OCI-LY3 (cell line): ENCODE measurements around the gene PREB.

ENCODE experiments used
- H2AFZ ChIP-seq: fragments of 200-600, 300-600 bp; shearing (Covaris generic); 2 replicates; pipeline ENCODE4 v1.6.0; 2014; ENCODE audit warnings: antibody characterized with exemption, low read depth, low read length
- H3K27ac ChIP-seq: fragments of 200-600, 300-600 bp; sonication (generic); 2 replicates; pipeline ENCODE4 v1.5.1; 2014; ENCODE audit warnings: mild to moderate bottlenecking, low read length, moderate library complexity, mixed read lengths
- H3K27me3 ChIP-seq: fragments of 200-600, 300-600 bp; sonication (generic); 2 replicates; pipeline ENCODE4 v1.6.1; 2014; ENCODE audit warnings: low read depth, low read length, mixed read lengths
- H3K36me3 ChIP-seq: fragments of 200-600, 300-600 bp; sonication (generic); replicated peaks from 2 replicates; pipeline ENCODE3; 2014; ENCODE audit warnings: low read depth, low read length, mixed read lengths
- H3K4me1 ChIP-seq: fragments of 300-600, 200-600 bp; sonication (generic); 2 replicates; pipeline ENCODE4 v1.6.1; 2014; ENCODE audit warnings: low read length, mixed read lengths
- H3K4me2 ChIP-seq: fragments of 200-600, 300-600 bp; sonication (generic); 2 replicates; pipeline ENCODE4 v1.6.1; 2014; ENCODE audit warnings: low read length, mixed read lengths
- H3K4me3 ChIP-seq: fragments of 300-600, 200-600 bp; sonication (generic); 2 replicates; pipeline ENCODE4 v1.5.1; 2014; ENCODE audit warnings: antibody characterized with exemption, mild to moderate bottlenecking, low read length, moderate library complexity
- H3K79me2 ChIP-seq: fragments of 300-600, 200-600 bp; shearing (Covaris generic); 2 replicates; pipeline ENCODE4 v1.6.1; 2014; ENCODE audit warnings: mild to moderate bottlenecking, low read length, mixed read lengths
- H3K9ac ChIP-seq: fragments of 300-600, 200-600 bp; shearing (Covaris generic); 2 replicates; pipeline ENCODE4 v1.6.0; 2014; ENCODE audit warnings: mild to moderate bottlenecking, low read length, moderate library complexity
- H3K9me3 ChIP-seq: fragments of 200-600, 300-600 bp; shearing (Covaris generic); 2 replicates; pipeline ENCODE4 v1.6.1; 2014; ENCODE audit warnings: low read length, mixed read lengths; ENCODE audit not compliant: insufficient read depth
- H4K20me1 ChIP-seq: fragments of 200-600, 300-600 bp; sonication (generic); 2 replicates; pipeline ENCODE4 v1.6.1; 2016; ENCODE audit warnings: low read length, mixed read lengths; ENCODE audit not compliant: insufficient read depth
- EZH2phosphoT487 ChIP-seq: fragments of 200-600 bp; shearing (Covaris generic); IDR thresholded peaks from 2 replicates; pipeline ENCODE4 v1.6.1; 2018; ENCODE audit warnings: antibody characterized with exemption, mixed run types, low read depth
- TF ChIP-seq, protein P1 (sequence below): fragments of 200-600, 300-600 bp; sonication (generic); IDR thresholded peaks from 2 replicates; pipeline ENCODE4 v1.5.1; 2014; ENCODE audit warnings: antibody characterized with exemption, low read length, low read depth

The PREB gene, protein sequence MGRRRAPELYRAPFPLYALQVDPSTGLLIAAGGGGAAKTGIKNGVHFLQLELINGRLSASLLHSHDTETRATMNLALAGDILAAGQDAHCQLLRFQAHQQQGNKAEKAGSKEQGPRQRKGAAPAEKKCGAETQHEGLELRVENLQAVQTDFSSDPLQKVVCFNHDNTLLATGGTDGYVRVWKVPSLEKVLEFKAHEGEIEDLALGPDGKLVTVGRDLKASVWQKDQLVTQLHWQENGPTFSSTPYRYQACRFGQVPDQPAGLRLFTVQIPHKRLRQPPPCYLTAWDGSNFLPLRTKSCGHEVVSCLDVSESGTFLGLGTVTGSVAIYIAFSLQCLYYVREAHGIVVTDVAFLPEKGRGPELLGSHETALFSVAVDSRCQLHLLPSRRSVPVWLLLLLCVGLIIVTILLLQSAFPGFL

DNA sequence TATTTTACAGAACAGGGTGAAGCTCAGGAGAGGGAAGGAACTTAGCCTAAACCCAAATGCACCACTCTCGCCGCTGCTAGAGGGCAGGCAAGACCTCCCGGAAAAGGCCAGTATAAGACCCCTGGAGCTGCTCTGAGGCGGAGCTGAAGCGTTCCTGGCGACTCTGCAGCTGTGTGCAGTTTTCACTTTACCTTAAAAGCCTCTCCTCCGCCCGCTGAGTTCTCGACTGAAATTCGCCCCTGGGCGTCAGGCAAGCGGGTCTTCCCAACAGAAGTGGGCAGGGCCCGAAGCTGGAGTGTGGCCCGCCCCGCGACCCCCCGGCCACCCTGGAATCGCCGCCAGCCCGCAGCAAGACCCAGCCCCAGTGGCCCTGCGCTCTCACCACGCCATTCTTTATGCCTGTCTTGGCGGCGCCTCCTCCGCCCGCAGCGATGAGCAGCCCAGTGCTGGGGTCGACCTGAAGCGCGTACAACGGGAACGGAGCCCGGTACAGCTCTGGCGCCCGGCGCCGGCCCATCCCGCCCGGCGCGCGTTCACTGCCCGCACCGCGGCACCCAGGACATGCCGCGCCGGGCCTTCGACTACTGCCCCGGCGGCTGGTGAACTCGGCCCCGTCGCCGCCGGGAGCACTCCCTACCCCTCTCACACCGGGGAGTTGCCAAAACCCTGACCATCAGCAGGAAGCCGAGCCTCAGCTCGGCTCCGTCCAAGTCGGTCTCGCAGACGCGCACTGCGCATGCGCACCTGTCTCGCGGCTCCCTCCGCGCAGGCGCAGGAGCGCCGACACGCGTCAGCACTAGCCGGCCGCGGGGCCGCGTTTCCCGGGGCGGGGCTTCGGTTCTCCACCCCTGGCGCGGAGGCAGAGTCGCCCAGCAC is at the start of gene PREB:
Gene PREB (minus strand): TSS at position 732 of the 876 bp plus-strand sequence. CDS start 215 bp downstream, at position 517.
- no peak for TF ChIP-seq EZH2phosphoT487
- TF ChIP-seq, protein P1, sequence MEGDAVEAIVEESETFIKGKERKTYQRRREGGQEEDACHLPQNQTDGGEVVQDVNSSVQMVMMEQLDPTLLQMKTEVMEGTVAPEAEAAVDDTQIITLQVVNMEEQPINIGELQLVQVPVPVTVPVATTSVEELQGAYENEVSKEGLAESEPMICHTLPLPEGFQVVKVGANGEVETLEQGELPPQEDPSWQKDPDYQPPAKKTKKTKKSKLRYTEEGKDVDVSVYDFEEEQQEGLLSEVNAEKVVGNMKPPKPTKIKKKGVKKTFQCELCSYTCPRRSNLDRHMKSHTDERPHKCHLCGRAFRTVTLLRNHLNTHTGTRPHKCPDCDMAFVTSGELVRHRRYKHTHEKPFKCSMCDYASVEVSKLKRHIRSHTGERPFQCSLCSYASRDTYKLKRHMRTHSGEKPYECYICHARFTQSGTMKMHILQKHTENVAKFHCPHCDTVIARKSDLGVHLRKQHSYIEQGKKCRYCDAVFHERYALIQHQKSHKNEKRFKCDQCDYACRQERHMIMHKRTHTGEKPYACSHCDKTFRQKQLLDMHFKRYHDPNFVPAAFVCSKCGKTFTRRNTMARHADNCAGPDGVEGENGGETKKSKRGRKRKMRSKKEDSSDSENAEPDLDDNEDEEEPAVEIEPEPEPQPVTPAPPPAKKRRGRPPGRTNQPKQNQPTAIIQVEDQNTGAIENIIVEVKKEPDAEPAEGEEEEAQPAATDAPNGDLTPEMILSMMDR = peak; percentile 48
- H3K4me3 ChIP-seq = peak within 1 kb of the TSS; percentile 83
- H3K27ac ChIP-seq = peak within 1 kb of the TSS; percentile 48
- peaks cover 4% of the 10 kb centered on the region for H4K20me1 ChIP-seq
- no peaks in the 10 kb centered on the region for H3K27me3 ChIP-seq
- H3K4me2 ChIP-seq = peak within 1 kb of the TSS; percentile 86
- peaks cover 34% of the 10 kb centered on the region for H3K36me3 ChIP-seq
- peaks cover 12% of the 10 kb centered on the region for H3K4me1 ChIP-seq
- peak within 1 kb of the TSS; percentile 71 for H2AFZ ChIP-seq
- no peaks in the 10 kb centered on the region for H3K9me3 ChIP-seq
- H3K79me2 ChIP-seq = peaks cover 21% of the 10 kb centered on the region
- H3K9ac ChIP-seq = peak within 1 kb of the TSS; percentile 94

DNA sequence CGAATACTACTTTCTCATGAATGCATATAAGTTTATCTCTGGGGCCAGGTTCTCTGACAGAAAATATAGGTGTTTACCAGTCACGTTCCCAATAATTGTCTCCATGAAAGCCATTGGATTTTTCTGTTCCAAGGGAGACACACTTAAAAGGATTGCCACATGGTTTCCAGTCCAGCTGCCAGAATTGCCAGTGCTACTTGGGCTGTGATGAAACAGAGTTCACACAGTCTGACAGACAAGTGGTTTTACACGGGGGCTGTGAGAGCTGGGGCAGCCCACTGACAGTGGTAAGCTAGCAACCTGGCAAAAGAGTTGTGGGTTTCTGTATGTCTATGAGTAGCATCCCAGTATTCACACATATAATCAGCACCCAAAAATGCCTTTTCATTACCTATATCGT is 49.7 kb upstream of the PREB start:
- H3K36me3 ChIP-seq = no peaks in the 10 kb centered on the region
- no peak overlapping the region for H3K27ac ChIP-seq
- H2AFZ ChIP-seq = no peak overlapping the region
- no peaks in the 10 kb centered on the region for H4K20me1 ChIP-seq
- peaks cover 2% of the 10 kb centered on the region; the same call in 1 of the 2 replicates for H3K27me3 ChIP-seq
- H3K9me3 ChIP-seq = no peaks in the 10 kb centered on the region
- no peak overlapping the region for H3K4me3 ChIP-seq
- no peak overlapping the region for H3K4me2 ChIP-seq
- peaks cover 5% of the 10 kb centered on the region; the same call in 1 of the 2 replicates for H3K4me1 ChIP-seq
- TF ChIP-seq, protein P1 = no peak
- no peak for TF ChIP-seq EZH2phosphoT487
- H3K9ac ChIP-seq = no peak overlapping the region
- no peaks in the 10 kb centered on the region for H3K79me2 ChIP-seq

DNA sequence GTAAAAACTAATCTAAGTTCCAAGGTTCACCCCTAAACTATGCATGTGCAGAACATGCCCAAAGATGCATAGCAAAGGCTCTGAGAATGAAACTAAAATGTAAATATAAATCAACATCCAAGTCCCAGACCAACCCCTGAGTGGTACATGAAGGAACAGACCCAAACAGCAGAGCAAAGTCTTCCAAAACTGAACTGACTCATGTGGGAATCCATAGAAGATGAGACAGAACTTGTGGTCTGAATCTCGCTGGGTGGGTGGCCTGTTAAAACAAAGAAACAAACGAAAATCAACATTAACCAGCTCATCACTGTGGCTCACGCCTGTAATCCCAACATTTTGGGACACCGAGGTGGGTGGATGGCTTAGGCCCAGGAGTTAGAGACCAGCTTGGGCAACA is 47.9 kb upstream of the PREB start:
- Histone ChIP-seq H3K9me3 (no peaks in the 10 kb centered on the region), H3K4me2 (no peak overlapping the region), H3K79me2 (no peaks in the 10 kb centered on the region), H3K4me3 (no peak overlapping the region), H3K36me3 (no peaks in the 10 kb centered on the region), H3K27me3 (peaks cover 11% of the 10 kb centered on the region), H3K9ac (no peak overlapping the region), H4K20me1 (no peaks in the 10 kb centered on the region), H3K4me1 (peaks cover 5% of the 10 kb centered on the region; the same call in 1 of the 2 replicates), H3K27ac (no peak overlapping the region), H2AFZ (peak overlapping the region; percentile 58; the same call in 1 of the 2 replicates)
- TF ChIP-seq, protein P1 = no peak
- TF ChIP-seq EZH2phosphoT487 = no peak
